Neural cell (in vitro differentiated cells): ENCODE data around the gene TUBAL3.

Source experiments
- EP300 ChIP-seq: fragments of 450-650 bp; conservative IDR thresholded peaks from 2 replicates; pipeline ENCODE4 v1.6.1; 2014; ENCODE audit warnings: antibody characterized with exemption, mild to moderate bottlenecking, moderate library complexity; ENCODE audit not compliant: poor library complexity, severe bottlenecking
- EZH2 ChIP-seq: fragments of 200-600, 300-800 bp; shearing (Covaris generic), sonication (generic); IDR thresholded peaks from 2 replicates; pipeline ENCODE4 v1.6.1; 2014; ENCODE audit warnings: antibody characterized with exemption, low read length, borderline replicate concordance, mild to moderate bottlenecking; ENCODE audit not compliant: insufficient read depth, poor library complexity, severe bottlenecking
- MXI1 ChIP-seq: fragments of 450-650 bp; conservative IDR thresholded peaks from 2 replicates; pipeline ENCODE4 v1.6.1; 2014; ENCODE audit warnings: antibody characterized with exemption, mild to moderate bottlenecking; ENCODE audit not compliant: poor library complexity, severe bottlenecking
- TF ChIP-seq, protein P1 (sequence below): fragments of 450-650 bp; IDR thresholded peaks from 2 replicates; pipeline ENCODE4 v1.5.1; 2014; ENCODE audit warnings: antibody characterized with exemption, mild to moderate bottlenecking, moderate library complexity; ENCODE audit not compliant: poor library complexity, severe bottlenecking

DNA sequence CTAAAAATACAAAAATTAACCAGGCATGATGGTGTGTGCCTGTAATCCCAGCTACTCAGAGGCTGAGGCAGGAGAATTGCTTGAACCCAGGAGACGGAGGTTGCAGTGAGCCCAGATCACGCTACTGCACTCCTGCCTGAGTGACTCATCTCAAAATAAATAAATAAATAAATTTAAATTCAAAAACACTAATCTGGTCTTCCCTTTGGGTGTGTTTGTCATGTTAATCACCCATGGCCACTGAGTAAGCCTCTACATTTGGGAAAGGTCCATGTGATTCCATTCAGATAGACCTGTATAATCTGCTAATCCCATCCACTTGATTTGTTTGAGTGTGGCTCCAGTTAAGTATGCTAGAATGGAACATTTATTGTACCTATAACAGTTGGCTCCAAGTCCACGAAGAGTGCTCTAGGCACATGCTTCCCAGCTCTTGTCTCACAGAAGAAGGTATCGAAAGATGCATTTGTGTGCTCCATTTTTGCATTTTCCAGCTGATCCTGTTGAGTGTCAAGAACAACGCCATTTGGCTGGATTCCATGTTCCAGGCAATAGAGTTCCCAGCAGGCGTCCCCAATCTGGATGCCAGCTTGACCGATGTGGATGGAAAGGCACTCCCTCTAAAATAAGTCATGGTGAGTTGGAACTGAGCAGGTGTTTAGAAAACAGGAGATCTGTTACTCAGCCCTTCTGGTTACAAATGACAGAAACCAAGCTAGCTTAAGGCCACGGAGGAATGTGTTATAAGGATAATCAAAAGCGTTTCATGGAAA is 4.0 kb downstream of the TUBAL3 start:
- TF ChIP-seq MXI1 (no peak), EP300 (no peak), EZH2 (no peak)
- TF ChIP-seq, protein P1, sequence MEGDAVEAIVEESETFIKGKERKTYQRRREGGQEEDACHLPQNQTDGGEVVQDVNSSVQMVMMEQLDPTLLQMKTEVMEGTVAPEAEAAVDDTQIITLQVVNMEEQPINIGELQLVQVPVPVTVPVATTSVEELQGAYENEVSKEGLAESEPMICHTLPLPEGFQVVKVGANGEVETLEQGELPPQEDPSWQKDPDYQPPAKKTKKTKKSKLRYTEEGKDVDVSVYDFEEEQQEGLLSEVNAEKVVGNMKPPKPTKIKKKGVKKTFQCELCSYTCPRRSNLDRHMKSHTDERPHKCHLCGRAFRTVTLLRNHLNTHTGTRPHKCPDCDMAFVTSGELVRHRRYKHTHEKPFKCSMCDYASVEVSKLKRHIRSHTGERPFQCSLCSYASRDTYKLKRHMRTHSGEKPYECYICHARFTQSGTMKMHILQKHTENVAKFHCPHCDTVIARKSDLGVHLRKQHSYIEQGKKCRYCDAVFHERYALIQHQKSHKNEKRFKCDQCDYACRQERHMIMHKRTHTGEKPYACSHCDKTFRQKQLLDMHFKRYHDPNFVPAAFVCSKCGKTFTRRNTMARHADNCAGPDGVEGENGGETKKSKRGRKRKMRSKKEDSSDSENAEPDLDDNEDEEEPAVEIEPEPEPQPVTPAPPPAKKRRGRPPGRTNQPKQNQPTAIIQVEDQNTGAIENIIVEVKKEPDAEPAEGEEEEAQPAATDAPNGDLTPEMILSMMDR = no peak
